ENCODE results near the gene COMT.
A peak's percentile ranks its signal among the peaks of the same experiment; 100 is the strongest.

Gene COMT

DNA sequence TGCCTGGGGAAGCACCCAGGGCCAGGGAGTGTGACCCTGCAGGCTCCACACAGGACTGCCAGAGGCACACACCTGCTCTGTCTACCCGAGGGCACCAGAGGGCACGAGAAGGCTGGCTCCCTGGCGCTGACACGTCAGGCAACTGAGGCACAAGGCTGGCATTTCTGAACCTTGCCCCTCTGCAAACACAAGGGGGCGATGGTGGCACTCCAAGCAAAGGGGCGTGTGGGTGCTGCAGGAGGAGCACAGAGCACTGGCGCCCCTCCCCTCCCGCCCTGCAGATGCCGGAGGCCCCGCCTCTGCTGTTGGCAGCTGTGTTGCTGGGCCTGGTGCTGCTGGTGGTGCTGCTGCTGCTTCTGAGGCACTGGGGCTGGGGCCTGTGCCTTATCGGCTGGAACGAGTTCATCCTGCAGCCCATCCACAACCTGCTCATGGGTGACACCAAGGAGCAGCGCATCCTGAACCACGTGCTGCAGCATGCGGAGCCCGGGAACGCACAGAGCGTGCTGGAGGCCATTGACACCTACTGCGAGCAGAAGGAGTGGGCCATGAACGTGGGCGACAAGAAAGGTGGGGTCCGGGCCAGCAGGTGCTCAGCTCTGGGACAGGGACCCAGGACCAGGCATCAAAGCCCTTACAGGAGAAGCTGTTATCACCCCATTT lies 20.8 kb downstream of the COMT start:
- ChIA-PET CTCF (interaction anchor here (0.6 to 2.1 kb wide), 5 partner anchors 9 to 232 kb away, joined by 3 to 8 read pairs (median 3); no protein-coding TSS in a partner anchor), POLR2A (interaction anchor here (1.1 kb wide), 1 partner anchor 302 kb away, joined by 4 read pairs; no protein-coding TSS in a partner anchor)
- H3K4me3 ChIP-seq (ENCODE audit: low read depth, low read length), result no peak overlapping the region
- peak; percentile 71 for TF ChIP-seq CTCF (IDR thresholded peaks at IDR 0.05; ENCODE audit: insufficient read depth, low read length, missing control alignments)
- no peak for DNase-seq (ENCODE audit: low read depth, low spot score)

GRCh38 chr22:19962909-19963806 lies 21.6 kb downstream of the COMT start:
- no peak for DNase-seq (ENCODE audit: low read depth, low spot score)
- no peak for TF ChIP-seq CTCF (IDR thresholded peaks at IDR 0.05; ENCODE audit: insufficient read depth, low read length, missing control alignments)
- no peak overlapping the region for H3K4me3 ChIP-seq (ENCODE audit: low read depth, low read length)
- POLR2A ChIA-PET, result interaction anchor here (1.1 kb wide), 1 partner anchor 302 kb away, joined by 4 read pairs; no protein-coding TSS in a partner anchor
- CTCF ChIA-PET, result interaction anchor here (0.6 to 2.1 kb wide), 4 partner anchors 8 to 233 kb away, joined by 3 to 8 read pairs (median 4); no protein-coding TSS in a partner anchor

DNA sequence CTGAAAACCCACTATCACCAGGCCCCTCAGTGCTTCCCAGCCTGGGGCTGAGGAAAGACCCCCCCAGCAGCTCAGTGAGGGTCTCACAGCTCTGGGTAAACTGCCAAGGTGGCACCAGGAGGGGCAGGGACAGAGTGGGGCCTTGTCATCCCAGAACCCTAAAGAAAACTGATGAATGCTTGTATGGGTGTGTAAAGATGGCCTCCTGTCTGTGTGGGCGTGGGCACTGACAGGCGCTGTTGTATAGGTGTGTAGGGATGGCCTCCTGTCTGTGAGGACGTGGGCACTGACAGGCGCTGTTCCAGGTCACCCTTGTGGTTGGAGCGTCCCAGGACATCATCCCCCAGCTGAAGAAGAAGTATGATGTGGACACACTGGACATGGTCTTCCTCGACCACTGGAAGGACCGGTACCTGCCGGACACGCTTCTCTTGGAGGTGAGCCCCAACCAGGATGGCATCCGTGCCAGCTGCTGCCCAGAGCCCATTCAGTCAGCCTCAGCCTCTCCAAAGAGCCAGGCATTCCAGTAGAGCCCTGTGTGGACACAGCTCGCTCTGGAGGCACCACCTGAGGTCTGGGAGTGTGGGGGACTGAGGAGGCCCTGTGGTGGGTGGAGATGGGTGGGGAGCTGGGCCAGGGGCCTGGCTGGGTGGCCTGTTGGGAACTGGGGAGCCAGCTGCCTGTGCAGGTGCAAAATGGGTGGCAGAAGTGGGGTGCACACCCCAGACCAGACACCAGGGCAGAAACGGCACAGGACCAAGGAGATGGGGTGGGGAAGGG lies 22.5 kb downstream of the COMT start:
- no peak for TF ChIP-seq CTCF (IDR thresholded peaks at IDR 0.05; ENCODE audit: insufficient read depth, low read length, missing control alignments)
- H3K4me3 ChIP-seq (ENCODE audit: low read depth, low read length), result no peak overlapping the region
- ChIA-PET POLR2A (no interaction called here), CTCF (interaction anchor here (0.8 to 1.7 kb wide), 3 partner anchors 8 to 11 kb away, joined by 3 to 5 read pairs (median 3); no protein-coding TSS in a partner anchor)
- no peak for DNase-seq (ENCODE audit: low read depth, low spot score)

DNA sequence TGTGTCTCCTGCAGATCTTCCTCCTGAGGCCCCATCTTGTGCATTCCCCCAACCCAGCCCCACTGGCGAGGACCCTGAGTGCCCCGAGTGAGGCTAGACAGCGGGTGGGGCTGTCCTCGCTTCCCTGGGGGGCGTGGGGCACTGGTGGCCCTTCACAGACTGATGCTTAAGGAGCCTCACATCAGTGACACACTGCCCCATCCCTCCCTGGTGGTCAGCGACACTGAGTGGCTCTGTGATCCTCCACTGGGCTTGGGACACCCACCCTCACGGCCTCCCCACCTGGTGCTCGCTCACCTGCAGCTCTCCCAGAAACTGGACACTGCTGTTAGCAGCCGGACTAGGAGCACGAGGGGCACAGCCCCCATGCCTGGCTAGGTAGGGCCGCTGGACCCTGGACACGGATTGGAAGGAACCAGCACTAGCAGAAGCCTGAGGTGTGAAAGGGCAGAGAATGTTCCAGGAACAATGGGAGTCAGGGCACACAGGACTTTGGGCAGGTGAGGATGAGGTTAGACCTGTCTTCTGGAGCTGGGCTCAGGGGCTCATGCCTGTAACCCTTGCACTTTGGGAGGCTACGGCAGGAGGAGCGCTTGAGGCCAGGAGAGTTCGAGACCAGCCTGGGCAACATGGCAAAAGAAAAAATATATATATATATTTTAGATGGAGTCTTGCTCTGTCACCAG lies 23.3 kb downstream of the COMT start:
- no peak overlapping the region for H3K4me3 ChIP-seq (ENCODE audit: low read depth, low read length)
- no peak for DNase-seq (ENCODE audit: low read depth, low spot score)
- POLR2A ChIA-PET, result no interaction called here
- no peak for TF ChIP-seq CTCF (IDR thresholded peaks at IDR 0.05; ENCODE audit: insufficient read depth, low read length, missing control alignments)
- CTCF ChIA-PET, result interaction anchor here (0.8 to 11.5 kb wide), 4 partner anchors 9 to 48 kb away, joined by 3 to 172 read pairs (median 5); no protein-coding TSS in a partner anchor

- ChIA-PET POLR2A (no interaction called here), CTCF (interaction anchor here (0.8 to 11.5 kb wide), 5 partner anchors 13 to 235 kb away, joined by 3 to 172 read pairs (median 5); no protein-coding TSS in a partner anchor)
- DNase-seq (ENCODE audit: low read depth, low spot score), result no peak
- peak; percentile 45 for TF ChIP-seq CTCF (IDR thresholded peaks at IDR 0.05; ENCODE audit: insufficient read depth, low read length, missing control alignments)
- no peak overlapping the region for H3K4me3 ChIP-seq (ENCODE audit: low read depth, low read length)
Observed at GRCh38 chr22:19965771-19966709, 24.5 kb downstream of the COMT start.

Data from AG04449 (cell line).